GM21367 (cell line): ENCODE measurements around the gene LDLRAD2.

Experiments used
- ATAC-seq: cut with Tn5 transposase; IDR thresholded peaks from one replicate; pipeline ENCODE4 v1.9.1; 2021; ENCODE audit not compliant: unreplicated experiment

LDLRAD2 gene

DNA sequence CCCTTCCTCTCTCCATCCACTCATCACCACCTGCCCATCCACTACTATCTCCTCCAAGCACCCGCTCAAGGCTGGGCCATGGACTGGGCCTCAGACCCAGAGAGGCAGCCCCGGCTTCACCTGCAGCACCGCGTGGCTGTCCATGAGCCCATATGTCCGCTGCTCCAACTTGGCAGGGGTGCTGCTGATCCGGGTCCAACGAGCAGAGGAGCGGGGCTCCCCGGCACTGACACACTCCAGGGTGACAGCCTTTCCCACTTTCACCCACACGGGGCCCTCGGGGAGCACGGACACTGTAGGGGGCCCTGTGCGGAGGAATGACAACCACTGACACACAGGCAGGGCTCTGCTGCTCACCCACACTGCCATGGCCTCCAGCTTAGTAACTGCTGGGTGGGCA is 28.9 kb downstream of the LDLRAD2 start:
- ATAC-seq, result no peak

DNA sequence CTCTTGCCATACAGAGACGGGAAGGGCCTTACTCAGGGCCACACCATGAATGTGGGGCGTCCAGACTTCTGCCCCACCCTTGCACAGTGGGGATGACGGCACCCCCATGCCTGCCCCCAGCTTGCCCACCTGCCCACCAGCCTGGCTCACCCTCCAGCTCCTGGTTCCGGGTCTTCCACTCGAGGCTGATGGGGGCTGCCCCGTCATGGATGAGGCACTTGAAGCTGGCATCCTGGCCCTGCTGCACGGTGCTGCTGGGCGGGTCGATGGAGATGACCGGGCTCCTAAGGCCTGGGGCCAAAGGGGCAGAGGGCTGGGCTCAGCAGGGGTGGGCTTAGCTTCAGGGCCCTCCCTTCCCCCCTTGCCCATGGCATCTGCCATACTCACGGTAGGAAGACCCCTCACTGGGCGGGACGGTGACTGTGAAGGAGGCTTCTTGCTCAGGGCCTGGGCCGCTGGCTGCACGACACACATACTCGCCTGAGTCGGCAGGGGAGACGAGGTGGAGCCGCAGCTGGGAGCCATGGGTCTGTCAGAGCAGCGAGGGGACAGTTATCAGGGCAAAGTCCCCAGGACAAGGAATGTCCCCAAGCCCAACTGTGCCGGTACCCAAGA is 29.9 kb downstream of the LDLRAD2 start:
- no peak for ATAC-seq

DNA sequence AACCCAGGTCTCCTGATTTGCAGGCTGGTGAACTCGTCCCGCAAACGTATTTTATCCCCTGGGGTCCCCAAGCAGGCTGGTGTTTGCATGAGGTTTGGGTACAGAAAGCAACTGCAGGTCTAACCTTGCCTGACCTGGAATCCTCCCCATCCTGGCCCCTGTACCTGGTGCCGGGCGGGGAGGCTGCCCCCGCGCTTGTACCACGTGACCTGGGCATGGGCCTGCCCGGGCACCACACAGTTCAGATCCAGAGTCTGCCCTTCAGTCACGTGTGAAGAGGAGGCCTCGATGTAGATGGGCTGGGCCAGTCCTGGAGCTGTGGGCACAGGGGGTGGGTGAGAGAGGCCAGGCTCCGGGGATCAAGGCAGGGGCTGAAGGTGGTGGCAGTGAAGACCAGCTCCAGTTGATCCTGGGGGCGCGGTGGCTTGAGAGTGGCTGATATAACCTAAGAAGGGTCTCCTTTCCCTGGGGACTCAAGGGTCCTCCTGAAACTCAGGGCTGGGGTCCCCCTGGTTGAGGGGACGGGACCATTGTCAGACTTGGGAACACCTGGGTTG is 30.6 kb downstream of the LDLRAD2 start:
- ATAC-seq, result no peak

- ATAC-seq, result no peak
Measured at GRCh38 chr1:21843208-21843607, 31.1 kb downstream of the LDLRAD2 start.

- ATAC-seq, result no peak
Measured at GRCh38 chr1:21843996-21844395, 31.9 kb downstream of the LDLRAD2 start.

DNA sequence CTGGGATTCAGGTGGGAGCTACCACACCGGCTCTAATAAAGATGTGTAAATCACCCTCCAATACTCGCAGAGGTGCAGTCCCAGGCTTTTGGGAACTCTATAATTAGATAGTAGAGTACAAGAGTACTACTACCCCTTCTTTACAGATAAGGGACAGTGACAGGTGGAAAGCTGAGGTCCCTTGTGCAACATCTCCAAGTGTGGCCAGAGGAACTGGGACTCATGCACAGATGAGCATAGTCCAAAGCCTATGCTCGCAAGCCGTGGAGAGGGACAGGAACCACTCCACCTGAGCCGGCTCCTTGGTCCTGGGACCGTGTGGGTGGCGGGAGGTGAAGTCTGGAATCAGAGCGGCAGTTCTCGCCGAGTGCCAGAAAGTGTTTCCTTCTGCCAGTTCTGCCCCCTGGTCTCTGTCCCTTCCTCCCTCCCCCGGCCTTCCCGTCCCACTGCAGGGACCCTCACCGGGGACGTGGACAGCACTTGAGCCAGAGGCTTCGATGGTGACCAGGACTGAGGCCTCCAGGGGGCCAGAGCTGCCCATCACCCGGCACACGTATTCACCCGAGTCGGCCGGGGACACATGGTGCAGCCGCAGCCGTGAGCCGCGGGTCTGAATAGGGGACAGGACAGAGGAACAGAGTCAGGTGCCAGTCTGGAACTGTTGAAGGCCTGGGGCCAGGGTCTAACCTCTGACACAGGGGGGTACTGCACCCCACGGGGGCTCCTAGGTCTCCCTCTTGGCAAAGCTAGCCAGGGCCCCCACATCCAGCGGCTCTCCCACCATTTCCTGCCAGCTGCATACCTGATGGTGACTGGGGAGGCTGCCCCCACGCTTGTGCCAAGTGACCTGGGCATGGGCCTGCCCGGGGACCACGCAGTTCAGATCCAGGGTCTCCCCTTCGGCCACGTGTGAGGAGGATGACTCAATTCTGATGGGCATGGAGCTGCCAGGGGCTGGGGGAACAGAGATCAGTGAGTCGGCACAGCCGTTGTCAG is 33.9 kb downstream of the LDLRAD2 start:
- ATAC-seq, result no peak

DNA sequence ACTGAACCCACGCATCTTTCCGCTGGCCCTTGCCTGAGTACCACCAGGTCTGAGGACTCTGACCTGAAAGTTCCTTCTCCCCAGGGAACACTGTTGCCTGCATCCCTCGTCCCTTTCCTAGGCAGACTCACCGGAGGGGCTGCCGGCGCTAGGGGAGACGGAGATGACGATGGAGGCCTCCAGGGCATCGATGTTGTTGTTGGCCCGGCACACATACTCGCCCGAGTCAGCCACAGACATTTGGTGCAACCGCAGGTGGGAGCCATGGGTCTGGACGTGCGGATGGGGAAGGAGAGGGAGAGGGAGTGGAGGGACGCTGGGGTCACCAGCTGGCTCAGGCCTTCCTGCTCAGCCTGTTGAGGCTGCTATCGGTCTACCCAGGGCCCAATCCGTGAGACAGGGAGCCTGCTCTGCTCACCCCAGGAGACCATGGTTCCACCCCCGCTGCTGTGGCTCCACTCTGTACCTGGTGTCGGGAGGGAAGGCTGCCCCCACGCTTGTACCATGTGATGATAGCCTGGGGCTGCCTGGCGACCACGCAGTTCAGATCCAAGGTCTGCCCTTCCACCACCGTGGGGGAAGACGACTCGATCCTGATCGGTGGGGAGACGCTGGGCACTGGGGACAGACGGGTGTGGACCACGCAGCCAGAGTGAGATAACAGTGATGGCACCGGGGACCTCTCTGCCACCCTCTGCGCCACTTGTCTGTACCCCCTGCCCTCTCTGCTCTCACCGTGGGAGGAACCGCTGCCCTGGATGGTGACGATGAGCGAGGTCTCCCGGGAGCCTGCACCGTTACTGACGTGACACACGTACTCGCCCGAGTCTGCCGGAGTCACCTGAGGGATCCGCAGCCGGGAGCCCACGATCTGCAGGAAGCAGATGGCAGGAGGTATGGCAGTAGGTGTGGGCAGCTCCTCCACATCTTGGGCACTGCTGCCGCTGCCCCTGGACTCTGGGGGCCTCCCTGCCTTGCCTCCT is 35.4 kb downstream of the LDLRAD2 start:
- no peak for ATAC-seq

DNA sequence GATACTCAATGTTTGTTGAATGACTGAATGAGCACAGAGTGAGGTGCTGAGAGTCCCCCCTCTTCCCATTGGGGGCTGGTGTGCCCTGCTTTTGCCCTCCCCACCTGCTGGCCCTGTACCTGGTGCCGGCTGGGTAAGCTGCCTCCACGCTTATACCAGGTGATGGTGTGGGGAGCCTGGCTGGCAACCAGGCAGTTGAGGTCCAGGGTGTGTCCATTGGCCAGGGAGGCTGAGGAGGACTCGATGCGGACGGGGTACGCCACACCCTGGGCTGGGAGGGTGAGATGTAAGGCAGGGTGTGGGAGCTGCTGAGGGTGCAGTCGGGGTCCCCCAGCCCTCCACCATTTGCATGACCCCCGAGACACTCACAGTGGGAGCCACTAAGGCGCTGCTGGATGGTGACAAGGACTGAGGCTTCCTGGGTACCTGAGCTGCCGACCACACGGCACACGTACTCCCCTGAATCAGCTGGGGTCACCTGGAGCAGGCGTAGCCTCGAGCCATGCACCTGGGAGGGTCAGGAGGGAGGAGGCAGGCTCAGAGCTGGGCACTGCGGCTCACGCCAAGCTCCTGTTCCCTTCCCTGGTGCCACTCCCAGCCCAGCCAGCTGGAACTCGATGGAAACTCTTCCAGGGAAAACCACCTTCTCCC is 36.6 kb downstream of the LDLRAD2 start:
- ATAC-seq, result no peak

GRCh38 chr1:21849909-21850576 is 38.0 kb downstream of the LDLRAD2 start:
- no peak for ATAC-seq

DNA sequence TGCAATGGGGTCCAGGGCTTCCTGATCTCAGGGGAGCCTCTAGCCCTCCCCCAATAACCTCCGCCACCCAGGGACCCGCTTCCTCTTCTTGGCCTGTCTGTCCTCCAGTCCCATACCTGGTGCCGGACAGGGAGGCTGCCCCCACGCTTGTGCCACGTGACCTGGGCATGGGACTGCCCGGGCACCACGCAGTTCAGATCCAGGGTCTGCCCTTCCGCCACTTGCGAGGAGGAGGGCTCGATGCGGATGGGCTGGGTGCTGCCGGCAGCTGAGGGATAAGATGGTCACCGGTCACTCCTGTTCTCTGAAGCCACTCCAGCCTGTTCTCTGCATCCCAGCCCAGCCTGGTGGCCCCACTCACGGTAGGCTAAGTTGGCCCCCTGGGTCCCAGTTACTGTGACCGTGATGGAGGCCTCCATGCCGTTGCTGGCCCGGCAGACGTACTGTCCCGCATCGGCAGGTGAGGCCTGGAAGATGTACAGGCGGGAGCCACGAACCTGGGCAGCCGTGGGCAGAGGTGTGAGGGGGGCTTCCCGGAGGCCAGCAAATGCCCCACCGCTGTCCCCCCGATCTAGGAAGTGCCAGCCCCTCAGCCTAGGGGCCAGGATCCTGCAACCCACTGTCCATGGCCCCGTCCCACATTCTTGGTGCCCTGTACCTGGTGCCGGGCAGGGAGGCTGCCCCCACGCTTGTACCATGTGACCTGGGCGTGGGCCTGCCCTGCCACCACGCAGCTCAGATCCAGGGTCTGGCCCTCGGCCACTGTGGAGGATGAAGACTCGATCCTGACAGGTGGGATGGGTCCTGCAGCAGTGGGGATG is 39.6 kb downstream of the LDLRAD2 start:
- ATAC-seq, result no peak

GRCh38 chr1:21852282-21853130 is 40.4 kb downstream of the LDLRAD2 start:
- ATAC-seq, result peak; percentile 49

GRCh38 chr1:21853131-21853427 is 41.0 kb downstream of the LDLRAD2 start:
- ATAC-seq, result no peak

DNA sequence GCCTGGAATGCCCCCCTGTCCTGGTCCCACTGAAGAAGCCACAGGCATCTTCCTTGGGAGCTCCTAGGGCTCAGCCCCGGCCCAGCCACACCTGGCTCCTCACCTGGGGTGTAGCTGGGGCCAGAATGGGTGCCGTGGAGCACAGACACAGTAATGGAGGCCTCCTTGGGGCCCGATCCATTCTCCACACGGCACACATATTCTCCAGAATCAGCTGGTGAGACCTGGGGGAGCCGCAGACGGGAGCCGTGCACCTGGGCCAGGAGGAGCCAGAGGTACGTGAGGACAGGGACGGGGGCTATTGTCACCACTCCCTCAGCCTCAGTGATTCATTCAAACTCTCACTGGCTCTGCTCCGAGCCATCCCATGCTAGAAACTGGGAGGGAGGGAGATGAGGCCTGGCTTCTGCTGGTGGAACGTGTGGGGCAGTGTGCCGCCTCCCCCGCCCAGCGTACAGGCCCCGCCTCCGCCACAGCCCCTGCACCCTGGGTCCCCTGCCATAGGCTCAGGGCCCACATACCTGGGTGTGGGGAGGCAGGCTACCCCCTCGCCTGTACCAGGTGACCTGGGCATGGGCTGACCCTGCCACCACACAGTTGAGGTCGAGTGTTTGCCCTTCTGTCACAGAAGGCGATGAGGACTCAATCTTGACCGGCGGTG is 42.2 kb downstream of the LDLRAD2 start:
- ATAC-seq, result no peak

GRCh38 chr1:21854751-21855131 is 42.7 kb downstream of the LDLRAD2 start:
- ATAC-seq, result no peak

GRCh38 chr1:21855257-21856096 is 43.4 kb downstream of the LDLRAD2 start:
- ATAC-seq, result no peak

- ATAC-seq, result no peak
Measured at GRCh38 chr1:21857142-21857839, 45.2 kb downstream of the LDLRAD2 start.
